GM23248 (cell line): ENCODE data around the gene SRP54.

Source experiments
- EZH2 ChIP-seq: fragments of 200-600 bp; sonication (generic); IDR thresholded peaks from 2 replicates; pipeline ENCODE4 v1.6.1; 2018; ENCODE audit warnings: antibody characterized with exemption, mild to moderate bottlenecking; ENCODE audit not compliant: insufficient read depth, poor library complexity, severe bottlenecking
- EZH2phosphoT487 ChIP-seq: fragments of 200-600 bp; sonication (generic); IDR thresholded peaks from 2 replicates; pipeline ENCODE4 v1.6.1; 2018; ENCODE audit warnings: antibody characterized with exemption, moderate library complexity, mild to moderate bottlenecking, low read depth; ENCODE audit not compliant: insufficient read depth

GRCh38 chr14:35072226-35072625 is 89.4 kb downstream of the SRP54 start:
- TF ChIP-seq EZH2phosphoT487 (no peak), EZH2 (no peak)
